C4-2B (cell line): Measurements from ENCODE around the gene TMEM134.

Source experiments
- H3K27ac ChIP-seq: fragments of 450-650 bp; 2 replicates; pipeline ENCODE4 v1.5.1; 2017
- ZFX ChIP-seq: fragments of 450-650 bp; IDR thresholded peaks from 2 replicates; pipeline ENCODE4 v1.6.1; 2017
- TF ChIP-seq, protein P1 (sequence below): fragments of 450-650 bp; conservative IDR thresholded peaks from 2 replicates; pipeline ENCODE4 v1.5.1; 2017; ENCODE audit warnings: mild to moderate bottlenecking

Gene TMEM134

DNA sequence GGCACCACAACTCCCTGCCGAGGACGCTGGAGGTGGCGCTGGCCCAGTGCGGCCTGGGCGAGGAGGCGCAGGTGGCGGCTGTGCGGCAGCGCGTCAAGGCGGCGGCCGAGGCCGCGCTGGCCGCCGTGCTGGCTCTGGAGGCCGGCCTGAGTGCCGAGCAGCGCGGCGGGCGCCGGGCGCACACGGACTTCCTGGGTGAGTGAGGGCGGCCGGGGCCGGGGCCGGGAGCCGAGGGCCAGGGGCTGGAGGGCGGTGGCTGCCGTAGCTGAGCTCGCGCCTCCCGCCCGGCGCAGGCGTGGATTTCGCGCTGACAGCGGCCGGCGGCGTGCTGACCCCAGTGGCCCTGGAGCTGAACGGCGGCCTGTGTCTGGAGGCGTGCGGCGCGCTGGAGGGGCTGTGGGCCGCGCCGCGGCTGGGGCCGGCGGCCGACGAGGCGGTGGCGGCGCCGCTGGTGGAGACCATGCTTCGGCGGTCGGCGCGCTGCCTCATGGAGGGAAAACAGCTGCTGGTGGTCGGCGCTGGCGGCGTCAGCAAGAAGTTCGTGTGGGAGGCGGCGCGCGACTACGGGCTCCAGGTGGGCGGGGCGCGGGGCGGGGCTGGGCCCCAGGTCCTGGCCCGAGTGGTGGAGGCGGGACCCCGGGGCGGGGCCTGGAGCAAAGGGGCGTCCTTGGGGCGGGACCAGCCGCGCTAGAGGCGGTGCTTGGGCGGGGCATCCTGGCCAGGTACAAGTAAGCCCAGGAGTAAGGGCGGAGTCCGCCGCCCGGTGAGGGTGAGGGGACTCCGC, 48.2 kb downstream of the TMEM134 start:
- peak overlapping the region; percentile 87 for H3K27ac ChIP-seq
- TF ChIP-seq, protein P1, sequence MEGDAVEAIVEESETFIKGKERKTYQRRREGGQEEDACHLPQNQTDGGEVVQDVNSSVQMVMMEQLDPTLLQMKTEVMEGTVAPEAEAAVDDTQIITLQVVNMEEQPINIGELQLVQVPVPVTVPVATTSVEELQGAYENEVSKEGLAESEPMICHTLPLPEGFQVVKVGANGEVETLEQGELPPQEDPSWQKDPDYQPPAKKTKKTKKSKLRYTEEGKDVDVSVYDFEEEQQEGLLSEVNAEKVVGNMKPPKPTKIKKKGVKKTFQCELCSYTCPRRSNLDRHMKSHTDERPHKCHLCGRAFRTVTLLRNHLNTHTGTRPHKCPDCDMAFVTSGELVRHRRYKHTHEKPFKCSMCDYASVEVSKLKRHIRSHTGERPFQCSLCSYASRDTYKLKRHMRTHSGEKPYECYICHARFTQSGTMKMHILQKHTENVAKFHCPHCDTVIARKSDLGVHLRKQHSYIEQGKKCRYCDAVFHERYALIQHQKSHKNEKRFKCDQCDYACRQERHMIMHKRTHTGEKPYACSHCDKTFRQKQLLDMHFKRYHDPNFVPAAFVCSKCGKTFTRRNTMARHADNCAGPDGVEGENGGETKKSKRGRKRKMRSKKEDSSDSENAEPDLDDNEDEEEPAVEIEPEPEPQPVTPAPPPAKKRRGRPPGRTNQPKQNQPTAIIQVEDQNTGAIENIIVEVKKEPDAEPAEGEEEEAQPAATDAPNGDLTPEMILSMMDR: no peak
- TF ChIP-seq ZFX: peak; percentile 93

DNA sequence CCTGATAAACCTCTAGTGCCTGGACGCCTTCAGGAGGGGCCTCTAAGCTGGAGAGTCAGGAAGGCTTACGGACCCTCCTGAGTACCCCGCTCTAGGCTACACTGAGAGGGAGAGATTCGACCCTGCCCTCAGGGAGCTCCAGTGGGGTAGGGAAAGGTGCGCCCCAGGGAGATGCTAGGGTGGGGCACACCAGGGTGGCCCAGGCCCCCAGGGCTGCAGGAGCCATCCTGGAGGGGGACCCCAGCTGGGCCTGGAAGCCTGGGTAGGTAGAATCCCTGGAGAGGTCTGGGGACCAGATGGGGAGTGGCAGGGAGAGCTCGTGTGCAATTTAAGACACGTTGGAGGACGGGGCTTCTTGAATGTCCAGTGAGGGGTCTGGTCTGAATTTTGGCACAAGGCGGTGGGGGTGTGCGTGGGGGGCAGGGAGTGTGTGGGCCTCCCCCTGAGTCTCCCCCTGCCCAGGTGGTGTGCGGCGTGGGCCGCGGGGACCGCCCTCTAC, 48.9 kb downstream of the TMEM134 start:
- peak overlapping the region; percentile 87 for H3K27ac ChIP-seq
- TF ChIP-seq, protein P1: no peak

DNA sequence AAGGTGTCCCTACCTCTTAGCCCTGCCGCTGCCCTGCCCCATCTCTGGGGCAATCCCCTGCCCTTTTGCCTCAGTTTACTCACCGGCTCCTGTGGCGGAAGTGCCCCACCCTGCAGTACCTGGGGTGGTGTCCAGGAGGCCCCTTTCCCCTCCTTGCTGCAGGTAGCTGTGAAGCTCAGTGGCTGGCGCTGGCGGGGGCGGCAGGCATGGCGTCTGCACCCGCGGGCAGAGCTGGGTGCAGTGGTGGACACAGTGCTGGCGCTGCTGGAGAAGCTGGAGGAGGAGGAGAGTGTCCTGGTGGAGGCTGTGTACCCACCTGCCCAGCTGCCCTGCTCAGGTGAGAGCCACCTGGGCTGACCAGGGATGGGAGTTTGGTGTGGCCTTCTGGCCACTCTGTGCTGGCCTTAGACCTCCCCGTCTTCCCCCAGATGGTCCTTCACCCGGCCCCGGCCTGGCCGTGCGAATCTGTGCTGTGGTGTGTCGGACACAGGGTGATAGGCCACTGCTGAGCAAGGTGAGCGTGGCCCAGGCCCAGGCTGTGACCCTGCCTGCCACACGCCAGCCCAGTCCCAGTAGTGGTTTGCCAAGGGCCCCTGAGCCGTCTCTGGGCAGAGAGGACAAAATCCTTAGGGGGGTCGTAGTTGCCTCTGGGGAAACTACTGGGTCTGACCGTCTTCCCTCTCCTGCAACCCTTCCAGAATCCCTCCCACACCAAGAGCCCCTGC, 49.6 kb downstream of the TMEM134 start:
- no peak for TF ChIP-seq ZFX
- TF ChIP-seq, protein P1: no peak
- peak overlapping the region; percentile 87 for H3K27ac ChIP-seq

DNA sequence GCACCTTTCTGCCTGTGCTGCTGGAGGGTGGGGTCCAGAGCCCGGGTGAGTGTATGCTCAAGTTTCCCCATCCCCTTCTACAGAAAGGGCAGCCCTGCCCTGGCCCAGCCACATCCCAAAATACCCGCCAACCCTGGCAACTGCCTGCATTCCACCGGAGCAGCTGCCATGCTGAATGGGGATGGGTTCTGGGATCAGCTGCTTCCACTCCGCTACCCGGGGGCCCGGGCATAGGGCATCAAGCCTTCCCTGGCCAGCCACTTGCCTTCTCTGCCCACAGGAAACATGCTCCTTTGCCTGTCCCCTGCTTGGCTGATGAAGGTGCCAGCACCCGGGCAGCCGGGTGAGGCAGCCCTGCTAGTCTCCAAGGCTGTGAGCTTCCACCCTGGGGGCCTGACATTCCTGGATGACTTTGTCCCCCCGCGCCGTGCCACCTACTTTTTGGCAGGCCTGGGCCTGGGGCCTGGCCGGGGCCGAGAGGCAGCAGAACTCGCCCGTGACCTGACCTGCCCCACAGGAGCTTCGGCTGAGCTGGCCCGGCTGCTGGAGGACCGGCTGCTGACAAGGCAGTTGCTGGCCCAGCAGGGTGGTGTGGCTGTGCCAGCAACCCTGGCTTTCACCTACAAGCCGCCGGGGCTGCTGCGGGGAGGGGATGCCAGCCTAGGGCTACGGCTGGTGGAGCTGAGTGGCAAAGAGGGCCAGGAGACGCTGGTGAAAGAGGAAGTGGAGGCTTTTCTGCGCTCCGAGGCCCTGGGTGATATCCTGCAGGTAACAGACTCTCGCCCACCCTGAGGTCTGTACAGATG, 50.4 kb downstream of the TMEM134 start:
- peak overlapping the region; percentile 87 for H3K27ac ChIP-seq
- TF ChIP-seq, protein P1: no peak
- TF ChIP-seq ZFX: peak; percentile 81; the same call in 1 of the 2 replicates

DNA sequence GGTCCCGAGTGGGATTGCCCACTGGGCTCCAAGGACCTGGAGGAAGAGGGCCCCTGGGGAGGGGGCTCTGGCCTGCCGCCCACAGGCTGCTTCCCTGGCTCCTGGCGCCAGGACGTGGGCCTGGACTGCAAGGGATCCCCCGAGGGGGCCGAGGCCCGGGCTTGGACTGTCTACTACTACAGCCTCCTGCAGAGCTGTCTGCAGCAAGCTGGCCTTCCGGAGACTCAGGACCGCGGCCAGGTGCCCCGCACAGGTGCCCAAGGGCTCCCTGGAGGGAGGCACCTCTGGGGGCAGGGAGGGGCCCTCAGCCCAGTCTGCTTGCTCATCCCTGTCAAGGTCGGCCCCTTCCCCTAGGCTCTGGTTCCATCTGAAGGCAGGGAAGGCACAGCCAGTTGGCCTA, 51.6 kb downstream of the TMEM134 start:
- TF ChIP-seq ZFX: no peak
- peak overlapping the region; percentile 87 for H3K27ac ChIP-seq

DNA sequence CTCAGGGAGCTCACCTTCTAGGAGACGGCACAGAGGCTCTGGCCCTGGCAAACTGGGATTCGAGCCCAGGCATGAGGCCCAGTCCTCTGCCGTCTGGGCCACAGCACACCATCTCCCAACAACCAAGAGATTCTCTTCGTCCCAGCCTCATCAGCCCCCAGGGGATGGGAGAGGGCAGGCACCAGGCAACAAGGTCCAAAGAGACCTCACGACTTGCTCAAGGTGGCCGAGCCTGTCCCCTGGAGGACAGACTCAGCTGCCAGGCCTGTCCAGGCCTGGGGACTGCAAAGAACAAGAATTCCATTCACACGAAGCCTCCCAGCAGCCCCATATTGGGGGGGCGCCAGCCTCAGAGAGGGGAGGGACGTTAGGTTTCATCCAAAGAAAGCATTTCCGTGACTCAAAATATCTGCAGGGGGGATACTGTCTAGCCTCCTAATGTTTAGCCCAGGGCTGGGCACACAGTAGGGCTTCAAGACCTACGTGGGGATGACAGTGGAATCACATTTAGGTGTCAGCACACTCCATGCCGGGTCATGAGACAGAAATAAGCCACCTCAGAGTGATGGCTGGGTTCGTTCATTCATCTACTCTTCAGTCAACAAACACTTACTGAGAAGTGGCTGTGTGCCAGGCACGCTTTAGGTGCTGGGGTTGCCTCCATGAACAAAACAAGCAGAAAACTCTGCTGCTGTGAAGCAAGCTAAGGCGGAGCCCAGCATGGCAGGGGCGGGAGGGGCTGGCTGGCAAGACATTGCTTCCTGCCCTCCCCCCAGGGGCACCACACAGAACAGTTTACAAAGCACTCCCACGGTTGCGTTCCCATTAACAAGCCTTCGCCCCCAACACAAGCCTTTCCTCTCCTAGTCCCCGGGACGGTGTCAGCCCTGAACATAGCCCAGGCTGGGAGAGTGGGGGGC, 52.4 kb downstream of the TMEM134 start:
- TF ChIP-seq ZFX: no peak
- TF ChIP-seq, protein P1: no peak
- H3K27ac ChIP-seq: peak overlapping the region; percentile 87
